C4-2B (cell line): ENCODE data around the gene RPS15A.

ENCODE experiments used
- H3K27ac ChIP-seq: fragments of 450-650 bp; 2 replicates; pipeline ENCODE4 v1.5.1; 2017
- ZFX ChIP-seq: fragments of 450-650 bp; IDR thresholded peaks from 2 replicates; pipeline ENCODE4 v1.6.1; 2017
- TF ChIP-seq, protein P1 (sequence below): fragments of 450-650 bp; conservative IDR thresholded peaks from 2 replicates; pipeline ENCODE4 v1.5.1; 2017; ENCODE audit warnings: mild to moderate bottlenecking

Gene RPS15A

DNA sequence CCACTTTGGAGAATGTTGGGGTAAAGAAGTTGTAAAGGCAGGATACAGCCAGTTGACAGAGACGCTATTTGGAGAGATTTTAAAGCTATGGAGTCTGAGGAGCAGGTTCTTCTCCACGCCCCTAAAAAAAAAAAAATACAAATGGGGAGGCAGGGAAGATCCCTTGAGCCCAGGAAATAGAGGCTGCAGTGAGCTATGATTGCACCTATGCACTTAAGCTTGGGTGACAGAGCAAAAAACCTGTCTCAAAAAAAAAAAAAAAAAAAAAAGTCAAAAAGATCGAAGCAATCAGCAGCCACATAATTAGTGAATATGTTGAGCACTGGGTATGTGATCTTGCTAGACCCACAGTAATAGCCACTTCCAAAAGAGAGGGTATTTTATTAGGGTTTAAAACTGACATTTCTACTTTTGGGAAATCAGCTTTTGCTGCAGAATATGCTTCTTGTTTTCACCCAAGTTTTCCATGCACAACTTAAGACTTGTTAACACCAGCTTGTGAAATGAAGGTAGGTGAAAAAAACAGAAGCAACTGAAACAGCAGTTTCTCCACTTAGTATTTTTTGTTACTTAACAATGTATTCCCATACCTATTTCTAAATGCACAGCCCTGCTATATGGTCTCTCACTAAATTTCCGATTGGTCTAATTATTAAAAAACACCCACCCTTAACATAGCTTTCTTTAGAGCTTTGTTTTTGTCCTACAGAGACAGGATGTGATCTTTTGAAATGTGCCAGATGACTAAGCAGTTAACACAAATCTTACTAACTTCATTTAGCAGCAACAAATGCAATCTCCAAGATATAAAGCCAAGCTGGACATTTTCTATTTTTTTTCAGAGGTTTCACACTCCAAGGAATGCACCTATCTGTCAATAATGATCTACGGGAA is 13.7 kb upstream of the RPS15A start:
- TF ChIP-seq, protein P1, sequence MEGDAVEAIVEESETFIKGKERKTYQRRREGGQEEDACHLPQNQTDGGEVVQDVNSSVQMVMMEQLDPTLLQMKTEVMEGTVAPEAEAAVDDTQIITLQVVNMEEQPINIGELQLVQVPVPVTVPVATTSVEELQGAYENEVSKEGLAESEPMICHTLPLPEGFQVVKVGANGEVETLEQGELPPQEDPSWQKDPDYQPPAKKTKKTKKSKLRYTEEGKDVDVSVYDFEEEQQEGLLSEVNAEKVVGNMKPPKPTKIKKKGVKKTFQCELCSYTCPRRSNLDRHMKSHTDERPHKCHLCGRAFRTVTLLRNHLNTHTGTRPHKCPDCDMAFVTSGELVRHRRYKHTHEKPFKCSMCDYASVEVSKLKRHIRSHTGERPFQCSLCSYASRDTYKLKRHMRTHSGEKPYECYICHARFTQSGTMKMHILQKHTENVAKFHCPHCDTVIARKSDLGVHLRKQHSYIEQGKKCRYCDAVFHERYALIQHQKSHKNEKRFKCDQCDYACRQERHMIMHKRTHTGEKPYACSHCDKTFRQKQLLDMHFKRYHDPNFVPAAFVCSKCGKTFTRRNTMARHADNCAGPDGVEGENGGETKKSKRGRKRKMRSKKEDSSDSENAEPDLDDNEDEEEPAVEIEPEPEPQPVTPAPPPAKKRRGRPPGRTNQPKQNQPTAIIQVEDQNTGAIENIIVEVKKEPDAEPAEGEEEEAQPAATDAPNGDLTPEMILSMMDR: no peak
- no peak for TF ChIP-seq ZFX
- no peak overlapping the region for H3K27ac ChIP-seq

DNA sequence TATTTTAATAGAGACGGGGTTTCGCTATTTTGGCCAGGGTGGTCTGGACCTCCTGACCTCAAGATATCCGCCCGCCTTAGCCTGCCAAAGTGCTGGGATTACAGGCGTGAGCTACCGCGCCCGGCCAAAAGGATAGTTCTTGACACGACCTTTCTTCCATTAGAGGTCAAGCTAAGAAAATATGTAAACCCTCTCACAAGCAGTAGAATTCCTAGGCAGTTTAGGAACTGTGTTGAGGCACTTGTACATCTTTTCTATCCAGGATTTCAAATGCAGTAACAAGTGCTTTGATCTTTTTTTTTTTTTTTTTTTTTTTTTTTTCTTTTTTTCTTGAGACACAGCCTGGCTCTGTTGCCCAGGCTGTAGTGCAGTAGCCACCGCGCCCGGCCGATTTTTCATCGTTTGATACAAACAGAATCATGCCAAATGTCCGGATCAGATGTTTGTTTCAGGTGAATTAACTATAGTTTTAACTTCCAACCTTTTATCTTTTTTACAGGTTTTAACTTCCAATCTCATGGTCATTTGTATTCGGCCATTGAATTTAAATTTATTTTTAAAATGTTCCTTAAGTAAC is 12.7 kb upstream of the RPS15A start:
- TF ChIP-seq, protein P1: no peak
- no peak for TF ChIP-seq ZFX
- H3K27ac ChIP-seq: peak overlapping the region; percentile 91; the same call in 1 of the 2 replicates

DNA sequence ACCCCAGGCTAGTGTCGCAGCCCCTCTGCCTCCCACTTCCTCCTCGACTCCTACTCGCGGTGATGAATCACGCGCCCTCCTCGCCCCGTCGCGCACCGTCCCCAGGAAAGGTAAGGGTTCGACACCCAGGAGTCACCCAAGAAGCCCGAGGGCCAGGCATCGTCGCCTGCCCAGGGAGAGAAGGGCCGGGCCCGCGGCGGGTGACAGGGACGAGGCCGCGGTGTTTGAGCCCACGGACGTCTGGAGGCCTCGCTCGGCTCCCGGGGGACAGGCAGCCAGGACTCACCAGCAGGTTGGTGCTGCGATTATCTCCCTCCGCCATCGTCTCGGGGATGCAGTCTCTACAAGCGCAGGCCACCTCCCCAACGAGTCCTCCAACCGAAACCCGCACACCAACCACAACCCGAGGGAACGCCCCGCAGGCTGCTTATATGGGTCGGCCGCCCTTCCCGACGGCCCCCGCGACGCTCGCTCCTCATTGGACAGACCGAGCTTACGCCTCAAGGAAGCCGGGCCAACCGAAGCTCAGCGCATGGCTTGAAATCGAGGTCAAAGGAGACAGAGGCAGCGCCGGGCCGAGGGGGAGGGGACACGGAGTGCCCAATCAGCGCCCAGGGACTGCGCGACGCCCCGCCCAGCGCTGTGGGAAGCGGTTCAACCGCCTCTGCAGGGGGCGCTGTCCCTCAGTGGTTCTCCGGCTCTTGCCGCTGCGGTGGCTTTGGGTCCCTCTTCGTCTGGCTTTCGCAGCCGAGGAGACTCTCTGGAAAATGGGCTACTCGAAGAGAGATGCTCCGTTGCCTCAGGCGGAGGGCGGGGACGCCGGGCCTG is 11.2 kb upstream of the RPS15A start, which contains the start of gene ARL6IP1:
ARL6IP1 (minus strand) TSS at position 405 of the 828 bp plus-strand sequence; CDS start at position 322, 83 bp downstream.
- TF ChIP-seq ZFX: peak; percentile 73
- TF ChIP-seq, protein P1: peak; percentile 96
- peak within 1 kb of the TSS; percentile 91 for H3K27ac ChIP-seq

DNA sequence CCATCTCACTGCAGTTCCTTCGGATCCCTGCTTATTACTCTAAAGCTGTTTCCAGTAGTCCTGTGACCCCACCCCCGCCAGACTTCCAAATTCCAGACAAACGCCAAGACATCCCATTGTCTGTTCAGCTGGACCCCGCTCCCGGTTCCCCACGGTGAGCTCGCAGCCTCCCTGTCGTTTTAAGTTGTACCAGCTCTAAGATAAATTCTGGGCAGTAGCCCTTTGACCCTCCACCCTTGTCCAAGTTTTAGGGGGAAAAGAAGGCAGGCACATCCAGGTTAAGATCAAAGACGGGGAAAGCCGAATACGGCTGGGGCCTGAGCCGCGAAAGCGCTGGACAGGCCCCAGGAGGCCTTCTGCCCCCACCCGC is 10.6 kb upstream of the RPS15A start:
- no peak for TF ChIP-seq ZFX
- peak overlapping the region; percentile 91 for H3K27ac ChIP-seq

DNA sequence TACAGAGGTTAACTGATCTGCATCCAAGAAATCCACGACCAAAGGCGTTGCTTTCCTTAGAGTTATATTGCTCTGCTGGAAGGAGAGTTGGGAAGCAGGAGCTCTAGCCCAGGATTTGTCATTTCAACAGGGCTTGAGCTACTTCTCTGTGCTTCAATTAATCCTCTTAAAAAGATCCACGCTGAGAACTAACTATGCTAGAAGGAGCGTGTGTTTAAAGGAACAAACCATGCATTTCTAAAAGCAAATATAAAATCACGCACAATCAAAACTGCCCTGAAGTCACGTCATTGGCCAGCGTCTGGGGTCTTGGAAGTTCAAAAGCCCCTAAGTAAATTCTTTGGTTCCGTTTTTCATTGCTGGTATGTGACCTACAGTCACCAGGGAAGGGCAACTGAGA is 10.2 kb upstream of the RPS15A start:
- H3K27ac ChIP-seq: peak overlapping the region; percentile 91
- TF ChIP-seq ZFX: no peak
- TF ChIP-seq, protein P1: no peak

DNA sequence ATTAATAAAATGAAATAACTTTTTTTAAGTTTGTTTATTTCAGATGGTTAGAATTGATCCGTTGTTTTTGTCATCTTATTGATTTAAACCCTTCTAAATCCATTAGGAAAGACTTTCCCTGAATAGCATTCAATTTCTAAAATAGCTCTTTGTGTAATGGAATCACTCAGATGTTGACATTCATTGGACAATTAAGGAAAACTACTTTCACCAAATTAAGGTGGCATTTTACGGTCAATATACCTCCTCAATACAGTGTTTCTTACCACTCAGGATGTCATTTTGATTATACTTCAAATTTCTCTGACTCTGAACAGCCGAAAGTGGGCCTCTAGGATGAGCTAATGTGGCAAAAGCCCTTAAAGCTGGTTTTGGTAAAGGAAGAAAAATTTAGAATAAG is 9.4 kb upstream of the RPS15A start:
- peak overlapping the region; percentile 91; the same call in 1 of the 2 replicates for H3K27ac ChIP-seq
- TF ChIP-seq, protein P1: no peak
- TF ChIP-seq ZFX: no peak

DNA sequence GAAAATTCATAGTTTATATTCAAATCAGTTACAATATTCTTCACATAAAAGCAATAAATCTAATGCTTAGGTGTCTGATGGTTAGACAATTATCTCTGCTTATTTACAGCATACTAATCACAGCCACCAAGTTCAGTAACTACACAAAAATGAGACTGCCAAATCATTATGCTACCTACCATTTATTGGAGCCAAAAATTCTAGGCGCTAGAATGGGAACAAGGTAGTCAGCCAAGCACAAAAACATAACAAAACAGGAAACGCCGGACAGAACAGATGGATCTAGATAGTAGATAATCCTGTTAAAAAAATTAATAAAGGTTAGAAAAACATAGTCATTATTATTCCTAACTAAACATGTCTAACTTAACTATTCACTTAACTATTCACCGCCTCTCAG is 7.6 kb upstream of the RPS15A start:
- no peak overlapping the region for H3K27ac ChIP-seq
- no peak for TF ChIP-seq ZFX
- TF ChIP-seq, protein P1: no peak
